GM12873 (cell line): ENCODE results near the gene TC2N.

Experiments used
- CTCF ChIP-seq: IDR thresholded peaks from 2 replicates; pipeline ENCODE4 v1.5.1; 2012; ENCODE audit warnings: low read depth, mild to moderate bottlenecking, moderate library complexity, low read length, control low read depth; ENCODE audit not compliant: insufficient read depth; ENCODE audit errors: missing control alignments

The TC2N gene

DNA sequence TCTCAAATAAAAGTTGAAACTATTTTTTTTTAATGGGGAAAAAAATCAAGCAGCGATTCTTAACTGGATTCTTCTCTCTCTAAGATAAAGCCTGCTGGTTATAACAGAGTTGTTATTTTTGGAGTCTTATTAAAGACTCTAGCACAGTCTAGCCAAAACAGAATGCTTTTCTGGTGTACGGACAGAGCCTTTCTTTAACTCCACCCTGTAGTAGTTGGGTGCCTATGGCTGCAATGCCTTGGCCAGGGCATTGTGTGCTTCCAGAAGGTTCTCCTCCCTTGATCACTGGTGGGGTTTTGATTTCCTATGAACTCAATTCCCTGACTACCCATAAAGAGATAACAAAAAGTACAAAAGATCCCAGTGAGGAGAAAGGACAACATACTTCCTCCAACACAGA is 35.7 kb upstream of the TC2N start:
- TF ChIP-seq CTCF: no peak

- no peak for TF ChIP-seq CTCF
Observed at GRCh38 chr14:91902336-91902735, 35.0 kb upstream of the TC2N start.

DNA sequence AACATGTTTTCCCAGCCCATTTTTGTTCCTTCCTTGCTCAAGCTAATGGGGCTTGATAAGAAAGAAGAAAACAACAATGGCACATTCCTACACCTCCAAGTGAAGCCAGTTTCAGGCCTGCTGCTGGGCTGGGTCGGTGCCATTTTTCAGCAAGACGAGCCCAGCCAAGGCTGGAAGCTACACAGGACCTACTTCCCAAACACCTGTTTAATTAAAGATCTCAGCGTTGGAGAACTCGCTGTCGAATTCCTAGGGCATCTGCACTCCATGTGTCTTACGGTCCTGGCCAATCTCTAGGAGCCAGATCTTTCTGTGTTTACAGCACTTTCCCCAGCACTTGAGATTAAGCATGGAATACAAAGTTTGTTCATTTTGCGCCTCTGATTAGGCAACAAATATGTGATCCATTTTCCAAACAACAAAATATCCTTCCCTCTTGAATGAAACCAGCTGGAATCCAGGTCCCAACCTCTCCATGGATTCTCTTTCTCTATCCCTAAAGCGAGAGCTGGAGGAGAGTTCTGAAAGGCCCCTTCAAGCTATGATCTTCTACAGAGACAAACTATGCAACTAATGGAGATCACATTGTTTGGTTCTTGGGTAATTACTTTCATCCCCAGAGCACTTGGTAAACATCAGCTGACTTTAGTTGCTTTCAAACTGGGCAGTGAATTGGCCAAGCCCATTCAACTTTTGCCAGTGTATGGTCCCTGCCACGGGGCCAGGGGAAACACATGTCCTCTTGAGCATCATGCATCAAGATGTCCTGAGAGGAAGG is 34.3 kb upstream of the TC2N start:
- TF ChIP-seq CTCF: no peak

- no peak for TF ChIP-seq CTCF
Observed at GRCh38 chr14:91899806-91900205, 32.5 kb upstream of the TC2N start.

DNA sequence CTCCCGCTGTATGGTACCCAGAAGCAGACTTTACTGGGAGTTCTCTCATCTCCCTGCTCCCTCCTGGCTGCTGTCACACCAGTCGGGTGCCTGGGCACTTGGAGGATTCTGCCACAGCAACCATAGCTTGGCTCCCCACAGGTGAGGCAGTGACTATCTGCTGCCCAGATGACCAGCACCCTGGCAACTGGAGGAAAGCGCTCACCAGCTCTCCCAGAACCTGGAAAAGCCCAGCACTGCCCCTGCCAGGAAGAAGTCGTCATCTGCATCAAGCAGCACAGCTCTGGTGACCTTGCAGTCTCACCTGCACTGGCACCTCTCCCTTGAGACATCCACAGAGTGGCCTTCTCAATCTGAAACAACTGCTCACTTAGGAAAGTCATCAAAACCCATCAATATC is 31.9 kb upstream of the TC2N start:
- no peak for TF ChIP-seq CTCF

DNA sequence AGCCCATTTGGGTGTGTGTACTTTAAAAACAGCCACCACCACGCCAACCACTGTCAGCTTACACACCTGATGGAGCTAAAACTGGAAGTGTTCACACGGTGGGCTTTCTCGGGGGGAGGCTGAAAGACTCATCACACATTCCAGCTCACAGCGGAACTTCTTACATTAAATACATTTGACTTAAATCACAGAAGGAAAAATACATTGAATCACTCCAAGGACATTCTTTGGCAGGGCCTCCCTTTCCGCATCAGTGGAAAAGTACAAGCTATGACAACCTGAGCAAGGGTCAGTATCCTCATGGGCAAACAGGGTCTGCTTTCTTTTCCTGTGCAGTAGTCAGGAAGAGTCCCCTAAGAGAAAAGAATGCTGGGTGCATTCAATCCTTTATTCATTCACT is 31.0 kb upstream of the TC2N start:
- no peak for TF ChIP-seq CTCF

GRCh38 chr14:91897106-91897701 is 29.9 kb upstream of the TC2N start:
- TF ChIP-seq CTCF: no peak
